HEK293 (cell line): ENCODE measurements around the gene EIPR1.

ENCODE experiments used
- CTCF ChIA-PET: fragments of 350-600 bp; formaldehyde crosslinking; extraction: SDS; loops from one replicate; lab custom pipeline; 2021; ENCODE audit warnings: antibody characterized with exemption; lab: Yijun Ruan, JAX
- POLR2A ChIA-PET: fragments of 300-600 bp; formaldehyde crosslinking; extraction: SDS; loops from one replicate; lab custom pipeline; 2020; ENCODE audit warnings: antibody characterized with exemption, inconsistent platforms; lab: Yijun Ruan, JAX
- H3K27ac ChIP-seq: fragments of 200-500 bp; sonication (Bioruptor generic); 2 replicates; pipeline ENCODE4 v1.5.1; 2014; ENCODE audit warnings: low read depth, low read length, control low read depth, inconsistent platforms; ENCODE audit errors: extremely low read depth
- H3K36me3 ChIP-seq, 2 experiments: fragments of 200-500 bp in 1 of 2; sonication (Bioruptor generic) in 1 of 2; 1 replicate in 1 of 2; 2 replicates in 1 of 2; pipeline ENCODE4 v1.5.1; 2014 to 2017; ENCODE audit warnings: inconsistent platforms in 2 of 2, low read length in 2 of 2; ENCODE audit not compliant: control insufficient read depth in 2 of 2, insufficient read depth in 1 of 2
- H3K4me1 ChIP-seq: fragments of 200-500 bp; sonication (Bioruptor generic); 2 replicates; pipeline ENCODE4 v1.5.1; 2014; ENCODE audit warnings: mild to moderate bottlenecking, low read length, inconsistent platforms; ENCODE audit not compliant: control insufficient read depth, insufficient read depth
- H3K4me3 ChIP-seq: 2 replicates; pipeline ENCODE4 v1.5.1; 2011; ENCODE audit warnings: low read depth, mild to moderate bottlenecking, control low read depth, low read length, moderate library complexity
- H3K9me3 ChIP-seq: fragments of 200-500 bp; sonication (Bioruptor generic); 2 replicates; pipeline ENCODE4 v1.5.1; 2014; ENCODE audit warnings: low read depth, low read length, inconsistent platforms; ENCODE audit not compliant: control insufficient read depth, insufficient read depth
- AEBP2 ChIP-seq: fragments of 450-650 bp; formaldehyde crosslinking; IDR thresholded peaks from 2 replicates; pipeline ENCODE4 v1.5.1; 2016; ENCODE audit warnings: missing biosample characterization, missing genetic modification characterization, borderline replicate concordance
- GLIS2 ChIP-seq: fragments of 450-650 bp; formaldehyde crosslinking; IDR thresholded peaks from 2 replicates; pipeline ENCODE4 v1.5.1; 2016; ENCODE audit warnings: missing biosample characterization, missing genetic modification characterization
- KLF7 ChIP-seq: fragments of 450-650 bp; formaldehyde crosslinking; IDR thresholded peaks from 2 replicates; pipeline ENCODE4 v1.5.1; 2016; ENCODE audit warnings: missing biosample characterization, missing genetic modification characterization, borderline replicate concordance
- MEIS1 ChIP-seq: sonication (generic); formaldehyde crosslinking; IDR thresholded peaks from 2 replicates; pipeline ENCODE4 v1.8.1; 2022; ENCODE audit warnings: missing genetic modification reagents, mild to moderate bottlenecking, borderline replicate concordance
- OVOL3 ChIP-seq: fragments of 450-650 bp; formaldehyde crosslinking; IDR thresholded peaks from 2 replicates; pipeline ENCODE4 v1.5.1; 2016; ENCODE audit warnings: missing biosample characterization, missing genetic modification characterization
- REPIN1 ChIP-seq: fragments of 450-650 bp; formaldehyde crosslinking; IDR thresholded peaks from 2 replicates; pipeline ENCODE4 v1.5.1; 2017; ENCODE audit warnings: missing biosample characterization, missing genetic modification characterization, low read depth
- WT1 ChIP-seq: fragments of 450-650 bp; formaldehyde crosslinking; IDR thresholded peaks from 2 replicates; pipeline ENCODE4 v1.5.1; 2016; ENCODE audit warnings: missing biosample characterization, missing genetic modification characterization
- ZNF132 ChIP-seq: fragments of 450-650 bp; formaldehyde crosslinking; IDR thresholded peaks from 2 replicates; pipeline ENCODE4 v1.5.1; 2017; ENCODE audit warnings: missing biosample characterization, missing genetic modification characterization, borderline replicate concordance
- ZNF148 ChIP-seq: fragments of 450-650 bp; formaldehyde crosslinking; IDR thresholded peaks from 2 replicates; pipeline ENCODE4 v1.5.0; 2017; ENCODE audit warnings: missing biosample characterization, missing genetic modification characterization, borderline replicate concordance
- ZNF169 ChIP-seq: fragments of 450-650 bp; formaldehyde crosslinking; IDR thresholded peaks from 2 replicates; pipeline ENCODE4 v1.5.1; 2016; ENCODE audit warnings: missing biosample characterization, missing genetic modification characterization
- ZNF175 ChIP-seq: fragments of 450-650 bp; formaldehyde crosslinking; IDR thresholded peaks from 2 replicates; pipeline ENCODE4 v1.5.1; 2016; ENCODE audit warnings: missing biosample characterization, missing genetic modification characterization
- ZNF335 ChIP-seq: fragments of 450-650 bp; formaldehyde crosslinking; conservative IDR thresholded peaks from 2 replicates; pipeline ENCODE4 v1.5.1; 2016; ENCODE audit warnings: missing biosample characterization, missing genetic modification characterization
- ZNF366 ChIP-seq: fragments of 450-650 bp; formaldehyde crosslinking; conservative IDR thresholded peaks from 2 replicates; pipeline ENCODE4 v1.5.1; 2016; ENCODE audit warnings: missing biosample characterization, missing genetic modification characterization
- ZNF404 ChIP-seq: fragments of 450-650 bp; formaldehyde crosslinking; IDR thresholded peaks from 2 replicates; pipeline ENCODE4 v1.5.1; 2017; ENCODE audit warnings: missing biosample characterization, missing genetic modification characterization
- ZNF423 ChIP-seq: fragments of 450-650 bp; formaldehyde crosslinking; IDR thresholded peaks from 2 replicates; pipeline ENCODE4 v1.5.1; 2016; ENCODE audit warnings: missing biosample characterization, missing genetic modification characterization
- ZNF549 ChIP-seq: fragments of 450-650 bp; IDR thresholded peaks from 2 replicates; pipeline ENCODE4 v1.5.1; 2018; ENCODE audit warnings: missing biosample characterization, missing genetic modification characterization, mild to moderate bottlenecking, inconsistent platforms, moderate library complexity
- ZNF560 ChIP-seq: fragments of 450-650 bp; formaldehyde crosslinking; IDR thresholded peaks from 2 replicates; pipeline ENCODE4 v1.5.1; 2017; ENCODE audit warnings: missing biosample characterization, missing genetic modification characterization, borderline replicate concordance
- ZNF600 ChIP-seq: fragments of 450-650 bp; formaldehyde crosslinking; IDR thresholded peaks from 2 replicates; pipeline ENCODE4 v1.5.1; 2016; ENCODE audit warnings: missing biosample characterization, missing genetic modification characterization
- ZNF623 ChIP-seq: fragments of 450-650 bp; formaldehyde crosslinking; IDR thresholded peaks from 2 replicates; pipeline ENCODE4 v1.5.1; 2016; ENCODE audit warnings: missing biosample characterization, missing genetic modification characterization
- ZNF707 ChIP-seq: fragments of 450-650 bp; formaldehyde crosslinking; IDR thresholded peaks from 2 replicates; pipeline ENCODE4 v1.5.1; 2016; ENCODE audit warnings: missing biosample characterization, missing genetic modification characterization
- ZSCAN16 ChIP-seq: fragments of 450-650 bp; formaldehyde crosslinking; IDR thresholded peaks from 2 replicates; pipeline ENCODE4 v1.5.1; 2016; ENCODE audit warnings: missing biosample characterization, missing genetic modification characterization
- TF ChIP-seq, protein P1 (sequence below): fragments of 450-650 bp; formaldehyde crosslinking; IDR thresholded peaks from 2 replicates; pipeline ENCODE4 v1.5.1; 2017; ENCODE audit warnings: missing biosample characterization, missing genetic modification characterization
- TF ChIP-seq, protein P2 (sequence below): fragments of 450-650 bp; formaldehyde crosslinking; IDR thresholded peaks from 2 replicates; pipeline ENCODE4 v1.5.1; 2016; ENCODE audit warnings: missing biosample characterization, missing genetic modification characterization
- TF ChIP-seq, protein P3 (sequence below): fragments of 450-650 bp; IDR thresholded peaks from 2 replicates; pipeline ENCODE4 v1.5.1; 2018; ENCODE audit warnings: missing biosample characterization, mild to moderate bottlenecking, missing genetic modification characterization

EIPR1 gene

DNA sequence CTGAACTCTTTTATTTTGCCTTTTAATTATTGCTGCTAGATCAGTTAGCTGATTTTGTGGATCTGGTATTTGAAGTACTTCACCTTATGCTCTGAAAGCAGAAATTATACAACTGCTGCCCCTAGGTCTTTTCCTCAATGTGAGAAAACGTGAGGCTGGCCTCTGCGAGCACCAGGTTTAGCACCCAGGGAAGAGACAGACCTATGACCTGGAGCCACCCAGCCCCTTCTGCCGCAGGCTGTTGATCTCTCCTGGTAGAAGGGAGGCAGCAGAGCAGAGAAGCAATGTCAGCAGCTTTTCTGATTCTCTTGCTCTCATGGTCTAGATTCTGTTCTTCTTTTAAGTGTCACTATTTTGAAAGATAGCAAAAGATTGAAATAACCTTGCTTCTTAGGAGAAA is 21.8 kb upstream of the EIPR1 start:
- H3K4me1 ChIP-seq, result no peaks in the 10 kb centered on the region
- no peak overlapping the region for H3K27ac ChIP-seq
- no peaks in the 10 kb centered on the region for H3K9me3 ChIP-seq
- ChIA-PET POLR2A (no interaction called here), CTCF (interaction anchor here (0.6 kb wide), 1 partner anchor 23 kb away, joined by 3 read pairs; no protein-coding TSS in a partner anchor)
- H3K4me3 ChIP-seq, result no peak overlapping the region
- TF ChIP-seq ZNF148 (no peak), ZSCAN16 (tag by site-specific recombination) (no peak), ZNF549 (no peak), ZNF175 (tag by site-specific recombination) (no peak), MEIS1 (CRISPR knock-in tag) (no peak), OVOL3 (tag by site-specific recombination) (no peak), ZNF423 (tag by site-specific recombination) (no peak)
- TF ChIP-seq, protein P1, sequence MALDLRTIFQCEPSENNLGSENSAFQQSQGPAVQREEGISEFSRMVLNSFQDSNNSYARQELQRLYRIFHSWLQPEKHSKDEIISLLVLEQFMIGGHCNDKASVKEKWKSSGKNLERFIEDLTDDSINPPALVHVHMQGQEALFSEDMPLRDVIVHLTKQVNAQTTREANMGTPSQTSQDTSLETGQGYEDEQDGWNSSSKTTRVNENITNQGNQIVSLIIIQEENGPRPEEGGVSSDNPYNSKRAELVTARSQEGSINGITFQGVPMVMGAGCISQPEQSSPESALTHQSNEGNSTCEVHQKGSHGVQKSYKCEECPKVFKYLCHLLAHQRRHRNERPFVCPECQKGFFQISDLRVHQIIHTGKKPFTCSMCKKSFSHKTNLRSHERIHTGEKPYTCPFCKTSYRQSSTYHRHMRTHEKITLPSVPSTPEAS, result no peak
- TF ChIP-seq, protein P2, sequence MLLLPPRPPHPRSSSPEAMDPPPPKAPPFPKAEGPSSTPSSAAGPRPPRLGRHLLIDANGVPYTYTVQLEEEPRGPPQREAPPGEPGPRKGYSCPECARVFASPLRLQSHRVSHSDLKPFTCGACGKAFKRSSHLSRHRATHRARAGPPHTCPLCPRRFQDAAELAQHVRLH (tag by site-specific recombination), result no peak
- H3K36me3 ChIP-seq, result peaks cover 11 to 37% of the 10 kb centered on the region in 2 experiments

DNA sequence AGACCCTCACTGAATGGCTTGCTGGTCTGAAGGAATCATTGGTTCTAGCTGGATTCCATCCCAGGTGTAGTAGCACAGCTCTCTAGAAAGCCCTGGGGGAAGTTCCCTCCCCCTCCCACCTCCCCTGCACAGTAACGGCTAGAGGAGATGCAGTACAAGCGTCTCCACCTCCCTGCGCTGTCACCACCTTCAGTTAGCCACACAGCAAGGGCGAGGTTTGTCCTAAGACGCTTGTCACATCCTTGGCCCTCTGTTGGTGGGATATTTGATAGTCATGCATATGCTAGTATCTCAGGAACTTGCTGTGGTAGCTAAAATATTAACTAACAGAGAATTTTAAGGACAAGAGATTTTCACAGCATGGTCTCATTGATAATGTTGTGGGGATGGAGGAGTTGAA is 21.2 kb upstream of the EIPR1 start:
- H3K4me1 ChIP-seq, result no peaks in the 10 kb centered on the region
- no peaks in the 10 kb centered on the region for H3K9me3 ChIP-seq
- no peak overlapping the region for H3K27ac ChIP-seq
- no peak overlapping the region for H3K4me3 ChIP-seq
- POLR2A ChIA-PET, result no interaction called here
- CTCF ChIA-PET, result interaction anchor here (0.6 kb wide), 1 partner anchor 24 kb away, joined by 3 read pairs; no protein-coding TSS in a partner anchor
- TF ChIP-seq WT1 (tag by site-specific recombination), result no peak
- TF ChIP-seq ZNF600 (tag by site-specific recombination), result no peak
- TF ChIP-seq ZNF560 (tag by site-specific recombination), result no peak
- TF ChIP-seq, protein P3, sequence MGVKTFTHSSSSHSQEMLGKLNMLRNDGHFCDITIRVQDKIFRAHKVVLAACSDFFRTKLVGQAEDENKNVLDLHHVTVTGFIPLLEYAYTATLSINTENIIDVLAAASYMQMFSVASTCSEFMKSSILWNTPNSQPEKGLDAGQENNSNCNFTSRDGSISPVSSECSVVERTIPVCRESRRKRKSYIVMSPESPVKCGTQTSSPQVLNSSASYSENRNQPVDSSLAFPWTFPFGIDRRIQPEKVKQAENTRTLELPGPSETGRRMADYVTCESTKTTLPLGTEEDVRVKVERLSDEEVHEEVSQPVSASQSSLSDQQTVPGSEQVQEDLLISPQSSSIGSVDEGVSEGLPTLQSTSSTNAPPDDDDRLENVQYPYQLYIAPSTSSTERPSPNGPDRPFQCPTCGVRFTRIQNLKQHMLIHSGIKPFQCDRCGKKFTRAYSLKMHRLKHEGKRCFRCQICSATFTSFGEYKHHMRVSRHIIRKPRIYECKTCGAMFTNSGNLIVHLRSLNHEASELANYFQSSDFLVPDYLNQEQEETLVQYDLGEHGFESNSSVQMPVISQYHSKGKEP (tag by site-specific recombination), result no peak
- no peak for TF ChIP-seq ZNF132 (tag by site-specific recombination)
- no peak for TF ChIP-seq ZNF169 (tag by site-specific recombination)
- TF ChIP-seq AEBP2 (tag by site-specific recombination), result no peak
- TF ChIP-seq ZNF707, result no peak
- TF ChIP-seq, protein P1, result no peak
- no peak for TF ChIP-seq REPIN1 (tag by site-specific recombination)
- TF ChIP-seq ZNF335 (tag by site-specific recombination), result no peak
- no peak for TF ChIP-seq KLF7 (tag by site-specific recombination)
- no peak for TF ChIP-seq ZNF404 (tag by site-specific recombination)
- no peak for TF ChIP-seq GLIS2 (tag by site-specific recombination)
- TF ChIP-seq ZNF366 (tag by site-specific recombination), result no peak
- no peak for TF ChIP-seq ZNF623 (tag by site-specific recombination)
- H3K36me3 ChIP-seq, result peaks cover 11 to 40% of the 10 kb centered on the region in 2 experiments
